Measurements from ENCODE around the gene AZIN2.

GRCh38 chr1:33056426-33056825 is 24.5 kb upstream of the AZIN2 start:
- TF ChIP-seq POLR2AphosphoS5 (IDR thresholded peaks at IDR 0.05; ENCODE audit: borderline replicate concordance, low read depth, low read length), result no peak
- TF ChIP-seq EZH2 (IDR thresholded peaks at IDR 0.05), result no peak
- no peak for TF ChIP-seq FOXP2 (optimal IDR thresholded peaks at IDR 0.05; ENCODE audit: control extremely low read depth, extremely low read length, insufficient read depth)

Measured in SK-N-MC (cell line).